HepG2 (cell line): ENCODE measurements around the gene ARFGEF3. TPM values are rescaled to one million over a fixed set of nuclear protein-coding genes. Genes with fewer than 3 reads are reported as not detected.

Experiments
- ATAC-seq: fragments of 200-7000 bp; cut with Tn5 transposase; 3 replicates; pipeline ENCODE4 v1.9.1; 2020; ENCODE audit warnings: mild to moderate bottlenecking, moderate library complexity
- BruUV-seq: library from RNA; stranded (reverse); fragments of 400-500 nt; replicated peaks from 2 replicates; lab custom pipeline; 2021; lab: Mats Ljungman, UMichigan
- CTCF ChIA-PET: fragments of 300-600 bp; formaldehyde crosslinking; extraction: SDS; loops from one replicate; lab custom pipeline; 2021; ENCODE audit warnings: low total read pairs, inconsistent platforms, low intra/inter-chr PET ratio; lab: Yijun Ruan, JAX
- POLR2A ChIA-PET: fragments of 350-600 bp; sonication (Branson Sonifier 250); formaldehyde crosslinking; loops from one replicate; lab custom pipeline; 2020; ENCODE audit warnings: antibody characterized with exemption, inconsistent platforms; lab: Yijun Ruan, JAX
- DNase-seq: peaks from one replicate; pipeline ENCODE4 v3.0.0-alpha.2; 2015; ENCODE audit warnings: low spot score
- FAIRE-seq: peaks from 3 replicates; lab custom pipeline; 2011; peaks lifted over from hg19 to GRCh38; lab: Jason Lieb, UNC
- H2AFZ ChIP-seq: one replicate; pipeline ENCODE4 v1.6.1; 2011; ENCODE audit warnings: low read length, inconsistent platforms
- H3K27ac ChIP-seq: fragments of 300-600 bp; 3 replicates; pipeline ENCODE4 v1.8.0; 2011; ENCODE audit warnings: mixed run types, mild to moderate bottlenecking, mixed read lengths, low read length, inconsistent platforms; ENCODE audit not compliant: insufficient read depth; ENCODE audit errors: extremely low read length
- H3K27me3 ChIP-seq, 2 experiments: fragments of 200-600 bp in 1 of 2; 2 replicates in 1 of 2; 3 replicates in 1 of 2; pipeline versions ENCODE4 v1.6.0 to v1.8.0; 2011; ENCODE audit warnings: low read length in 2 of 2, mild to moderate bottlenecking in 2 of 2, moderate library complexity in 2 of 2, inconsistent platforms in 1 of 2; ENCODE audit not compliant: insufficient read depth in 2 of 2, control insufficient read depth in 1 of 2
- H3K36me3 ChIP-seq, 2 experiments: fragments of 200-600 bp in 1 of 2; replicated peaks in 1 of 2; 2 replicates in 1 of 2; 3 replicates in 1 of 2; pipeline versions ENCODE4 v1.5.1 to v1.8.0; 2011; ENCODE audit warnings: low read length in 2 of 2, inconsistent platforms in 1 of 2; ENCODE audit not compliant: insufficient read depth in 2 of 2, control insufficient read depth in 1 of 2
- H3K4me1 ChIP-seq: 2 replicates; pipeline ENCODE4 v1.5.1; 2012; ENCODE audit warnings: low read length, inconsistent platforms; ENCODE audit not compliant: insufficient read depth
- H3K4me2 ChIP-seq: 2 replicates; pipeline ENCODE4 v1.6.0; 2011; ENCODE audit warnings: low read depth, low read length, inconsistent platforms
- H3K4me3 ChIP-seq, 3 experiments: fragments of 200-600 bp in 1 of 3; sonication (generic), shearing (Covaris generic) in 1 of 3; replicated peaks in 1 of 3; 2 replicates each; pipeline ENCODE4 v1.5.1; 2011 to 2016; ENCODE audit warnings: low read length in 3 of 3, inconsistent platforms in 2 of 3, low read depth in 2 of 3, mild to moderate bottlenecking in 2 of 3, control low read depth in 1 of 3, mixed read lengths in 1 of 3; ENCODE audit not compliant: insufficient read depth in 1 of 3
- H3K79me2 ChIP-seq: one replicate; pipeline ENCODE4 v1.6.1; 2011; ENCODE audit warnings: low read length, inconsistent platforms; ENCODE audit not compliant: insufficient read depth
- H3K9ac ChIP-seq: 2 replicates; pipeline ENCODE4 v1.6.0; 2011; ENCODE audit warnings: mild to moderate bottlenecking, low read depth, low read length, inconsistent platforms; ENCODE audit not compliant: insufficient read depth
- H3K9me3 ChIP-seq: 2 replicates; pipeline ENCODE4 v1.5.1; 2012; ENCODE audit warnings: mild to moderate bottlenecking, low read length
- H4K20me1 ChIP-seq: 2 replicates; pipeline ENCODE4 v1.6.0; 2011; ENCODE audit warnings: inconsistent platforms, mild to moderate bottlenecking, low read length, moderate library complexity; ENCODE audit not compliant: insufficient read depth
- ATF7-NPFF ChIP-seq: sonication (generic); formaldehyde crosslinking; IDR thresholded peaks from 2 replicates; pipeline ENCODE4 v1.8.1; 2023; ENCODE audit warnings: mild to moderate bottlenecking, low read depth, missing genetic modification reagents, moderate library complexity
- CBX1 ChIP-seq: IDR thresholded peaks from one replicate; pipeline ENCODE4 v1.6.1; 2016; ENCODE audit warnings: antibody characterized with exemption, low read depth
- KDM3A ChIP-seq: IDR thresholded peaks from 2 replicates; pipeline ENCODE4 v1.6.1; 2018; ENCODE audit warnings: low read depth, missing compliant biosample characterization
- KLF13 ChIP-seq: sonication (generic); formaldehyde crosslinking; IDR thresholded peaks from 2 replicates; pipeline ENCODE4 v1.4.0; 2020; ENCODE audit warnings: mild to moderate bottlenecking, missing genetic modification reagents
- ZNF839 ChIP-seq: sonication (generic); formaldehyde crosslinking; IDR thresholded peaks from 2 replicates; pipeline ENCODE4 v1.4.0; 2020; ENCODE audit warnings: missing genetic modification reagents, mild to moderate bottlenecking, borderline replicate concordance
- ZZZ3 ChIP-seq: sonication (generic); formaldehyde crosslinking; IDR thresholded peaks from 2 replicates; pipeline ENCODE4 v1.4.0; 2020; ENCODE audit warnings: missing genetic modification reagents, mild to moderate bottlenecking, borderline replicate concordance
- WGBS: methylation state at CpG from one replicate; pipeline ENCODE4 v1.1.6; 2017; ENCODE audit warnings: low lambda C conversion rate; 5-methylcytosine and 5-hydroxymethylcytosine counted together
- in situ Hi-C: cut with HindIII; loops from 2 replicates; pipeline ENCODE4 v1.10.0; 2017; ENCODE audit warnings: low pct_unique_long_range_greater_than_20kb; ENCODE audit not compliant: extremely low pct_ligation_motif_present
- intact Hi-C: fragments of 100-400 bp; cut with micrococcal nuclease; formaldehyde crosslinking; loops from one replicate; pipeline ENCODE4 v1.10.0; 2022; ENCODE audit not compliant: unreplicated experiment
- polyA plus RNA-seq, 8 experiments: library from polyadenylated mRNA; depleted of rRNA in 3 of 8; stranded (reverse) in 7 of 8; unstranded in 1 of 8; fragments of >200 nt; fragmentation: Illumina TruSeq in 4 of 8; extraction: Trizol in 4 of 8; gene quantifications; 2 replicates each; pipeline versions ENCODE4 v1.2.1 to v1.2.3, GENCODE V29; 2011 to 2016; ENCODE audit warnings: low read depth in 4 of 8, missing spikeins in 1 of 8, mixed read lengths in 1 of 8; ENCODE audit not compliant: insufficient read depth in 1 of 8
- total RNA-seq, 5 experiments: library from RNA; depleted of rRNA; stranded (reverse); fragments of >200 nt; fragmentation: Illumina TruSeq; extraction: Trizol; gene quantifications; 2 replicates each; pipeline ENCODE4 v1.2.3, GENCODE V29; 2016; ENCODE audit warnings: low read depth in 1 of 5
- TF ChIP-seq, protein P1 (sequence below): sonication (generic); formaldehyde crosslinking; IDR thresholded peaks from 2 replicates; pipeline ENCODE4 v1.5.1; 2020; ENCODE audit warnings: mild to moderate bottlenecking, missing genetic modification reagents, borderline replicate concordance
- TF ChIP-seq, protein P2 (sequence below): sonication (generic); formaldehyde crosslinking; conservative IDR thresholded peaks from 2 replicates; pipeline ENCODE4 v1.8.0; 2022; ENCODE audit warnings: low read depth, missing genetic modification reagents
- TF ChIP-seq, protein P3 (sequence below): sonication (generic); formaldehyde crosslinking; IDR thresholded peaks from 2 replicates; pipeline ENCODE4 v1.8.0; 2022; ENCODE audit warnings: missing genetic modification reagents, mild to moderate bottlenecking, inconsistent platforms, borderline replicate concordance

The ARFGEF3 gene
- total and polyA plus RNA-seq, 2 of the 13 experiments (the other 11 are each of a cell fraction or from before 2014, with no cell fraction given) = 0.60 to 2.6 TPM

DNA sequence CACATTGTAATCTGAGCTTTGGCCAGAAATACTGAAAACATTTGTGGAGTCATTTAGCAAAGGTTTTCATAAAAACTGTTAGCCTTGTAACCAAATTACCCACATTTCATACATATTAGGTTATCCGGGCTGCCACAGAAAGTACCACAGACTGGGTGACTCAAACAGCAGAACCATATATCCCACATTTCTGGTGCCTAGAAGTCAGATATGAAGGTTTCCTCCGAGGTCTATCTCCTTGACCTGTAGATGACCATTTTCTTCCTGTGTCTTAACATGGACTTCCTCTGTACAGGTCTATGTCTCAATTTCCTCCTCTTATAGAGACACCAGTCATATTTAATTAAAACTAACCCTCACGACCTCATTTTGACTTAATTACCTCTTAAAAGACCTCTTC, 166.5 kb downstream of the ARFGEF3 start:
- no TSS peak for BruUV-seq
- H3K4me1 ChIP-seq = no peaks in the 10 kb centered on the region
- POLR2A ChIA-PET = no interaction called here
- CTCF ChIA-PET = no interaction called here
- no peak for DNase-seq
- H3K9me3 ChIP-seq = no peaks in the 10 kb centered on the region
- no peak overlapping the region for H3K4me2 ChIP-seq
- in situ Hi-C loops (no loop called here), intact Hi-C loops (no loop called here)
- H3K36me3 ChIP-seq = no peaks in the 10 kb centered on the region
- no peak overlapping the region for H3K9ac ChIP-seq
- H3K79me2 ChIP-seq = no peaks in the 10 kb centered on the region
- 50% methylated on average over 3 of the region's 3 CpGs for WGBS
- no peak for FAIRE-seq
- H4K20me1 ChIP-seq = no peaks in the 10 kb centered on the region
- no peak for ATAC-seq
- TF ChIP-seq KLF13 (CRISPR knock-in tag) = no peak
- TF ChIP-seq, protein P1, sequence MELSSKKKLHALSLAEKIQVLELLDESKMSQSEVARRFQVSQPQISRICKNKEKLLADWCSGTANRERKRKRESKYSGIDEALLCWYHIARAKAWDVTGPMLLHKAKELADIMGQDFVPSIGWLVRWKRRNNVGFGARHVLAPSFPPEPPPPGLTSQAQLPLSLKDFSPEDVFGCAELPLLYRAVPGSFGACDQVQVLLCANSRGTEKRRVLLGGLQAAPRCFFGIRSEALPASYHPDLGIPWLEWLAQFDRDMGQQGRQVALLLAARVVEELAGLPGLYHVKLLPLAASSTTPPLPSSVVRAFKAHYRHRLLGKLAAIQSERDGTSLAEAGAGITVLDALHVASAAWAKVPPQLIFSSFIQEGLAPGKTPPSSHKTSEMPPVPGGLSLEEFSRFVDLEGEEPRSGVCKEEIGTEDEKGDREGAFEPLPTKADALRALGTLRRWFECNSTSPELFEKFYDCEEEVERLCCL (CRISPR knock-in tag) = no peak
- no peak for TF ChIP-seq ZNF839 (CRISPR knock-in tag)
- TF ChIP-seq, protein P2, sequence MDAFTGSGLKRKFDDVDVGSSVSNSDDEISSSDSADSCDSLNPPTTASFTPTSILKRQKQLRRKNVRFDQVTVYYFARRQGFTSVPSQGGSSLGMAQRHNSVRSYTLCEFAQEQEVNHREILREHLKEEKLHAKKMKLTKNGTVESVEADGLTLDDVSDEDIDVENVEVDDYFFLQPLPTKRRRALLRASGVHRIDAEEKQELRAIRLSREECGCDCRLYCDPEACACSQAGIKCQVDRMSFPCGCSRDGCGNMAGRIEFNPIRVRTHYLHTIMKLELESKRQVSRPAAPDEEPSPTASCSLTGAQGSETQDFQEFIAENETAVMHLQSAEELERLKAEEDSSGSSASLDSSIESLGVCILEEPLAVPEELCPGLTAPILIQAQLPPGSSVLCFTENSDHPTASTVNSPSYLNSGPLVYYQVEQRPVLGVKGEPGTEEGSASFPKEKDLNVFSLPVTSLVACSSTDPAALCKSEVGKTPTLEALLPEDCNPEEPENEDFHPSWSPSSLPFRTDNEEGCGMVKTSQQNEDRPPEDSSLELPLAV = no peak
- no peak for TF ChIP-seq ZZZ3 (CRISPR knock-in tag)
- TF ChIP-seq CBX1 = no peak
- TF ChIP-seq ATF7-NPFF (CRISPR knock-in tag) = no peak
- TF ChIP-seq, protein P3, sequence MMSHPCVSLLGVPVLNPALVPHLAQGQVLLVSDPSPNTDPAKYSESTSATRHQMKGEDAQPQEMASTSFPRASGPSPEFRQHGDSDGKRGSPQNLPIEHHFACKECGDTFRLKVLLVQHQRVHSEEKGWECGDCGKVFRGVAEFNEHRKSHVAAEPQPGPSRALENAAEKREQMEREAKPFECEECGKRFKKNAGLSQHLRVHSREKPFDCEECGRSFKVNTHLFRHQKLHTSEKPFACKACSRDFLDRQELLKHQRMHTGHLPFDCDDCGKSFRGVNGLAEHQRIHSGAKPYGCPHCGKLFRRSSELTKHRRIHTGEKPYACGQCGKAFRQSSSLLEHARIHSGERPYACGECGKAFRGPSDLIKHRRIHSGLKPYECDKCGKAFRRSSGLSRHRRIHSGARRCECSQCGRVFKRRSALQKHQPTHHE (CRISPR knock-in tag) = no peak
- no peak for TF ChIP-seq KDM3A (CRISPR knock-in tag)
- H3K4me3 ChIP-seq = no peak overlapping the region
- H3K27ac ChIP-seq = no peak overlapping the region
- 0 out of 5 replicates have a peak, but pooled peaks cover 0 to 1% of the 10 kb centered on the region in 2 experiments for H3K27me3 ChIP-seq
- no peak overlapping the region for H2AFZ ChIP-seq
